Mononuclear cell (primary cell): Measurements from ENCODE around the gene C2orf42. TPM values are rescaled to one million over a fixed set of nuclear protein-coding genes. Genes with fewer than 3 reads are reported as not detected.
"Not testable (repeated sequence)": the region's sequence is repeated elsewhere in the genome, so short reads cannot be mapped to it uniquely, and the experiment has no call there.

Experiments used
- H3K27me3 ChIP-seq: 2 replicates; pipeline ENCODE4 v1.6.0; 2011; ENCODE audit warnings: low read length, control low read depth; ENCODE audit not compliant: insufficient read depth
- H3K4me1 ChIP-seq: 2 replicates; pipeline ENCODE4 v1.5.1; 2011; ENCODE audit warnings: mild to moderate bottlenecking, low read length, control low read depth; ENCODE audit not compliant: insufficient read depth
- H3K4me3 ChIP-seq: 2 replicates; pipeline ENCODE4 v1.5.1; 2011; ENCODE audit warnings: mild to moderate bottlenecking, low read length, moderate library complexity
- H3K9me3 ChIP-seq: 2 replicates; pipeline ENCODE4 v1.5.1; 2011; ENCODE audit warnings: low read depth, mild to moderate bottlenecking, control low read depth, low read length
- total RNA-seq: library from RNA; depleted of rRNA; stranded (reverse); fragments of >200 nt; gene quantifications from one replicate; pipeline ENCODE4 v1.2.3, GENCODE V29; 2012

C2orf42 gene
- total RNA-seq, 1 donor: 19.6 TPM

- H3K27me3 ChIP-seq: no peaks in the 10 kb centered on the region
- peaks cover 11% of the 10 kb centered on the region for H3K4me1 ChIP-seq
- H3K9me3 ChIP-seq: no peaks in the 10 kb centered on the region
- no peak overlapping the region for H3K4me3 ChIP-seq
These were observed 1.7 kb upstream of the C2orf42 start for GRCh38 chr2:70192516-70192915.

- Histone ChIP-seq H3K4me1 (peaks cover 11% of the 10 kb centered on the region), H3K9me3 (no peaks in the 10 kb centered on the region), H3K4me3 (no peak overlapping the region), H3K27me3 (no peaks in the 10 kb centered on the region)
These were observed 471 bp upstream of the C2orf42 start for GRCh38 chr2:70191244-70191735.

- Histone ChIP-seq H3K4me3 (no peak overlapping the region), H3K4me1 (peaks cover 11% of the 10 kb centered on the region), H3K27me3 (no peaks in the 10 kb centered on the region), H3K9me3 (no peaks in the 10 kb centered on the region)
These were observed 2.4 kb downstream of the C2orf42 start for GRCh38 chr2:70188460-70188859.

- H3K27me3 ChIP-seq, H3K9me3 ChIP-seq, H3K4me3 ChIP-seq: not testable (repeated sequence)
- H3K4me1 ChIP-seq: peaks cover 11% of the 10 kb centered on the region
These were observed 3.6 kb downstream of the C2orf42 start for GRCh38 chr2:70187170-70187569.

GRCh38 chr2:70182689-70183088 lies 8.1 kb downstream of the C2orf42 start:
- H3K9me3 ChIP-seq: no peaks in the 10 kb centered on the region
- H3K4me1 ChIP-seq: peaks cover 6% of the 10 kb centered on the region
- no peaks in the 10 kb centered on the region for H3K27me3 ChIP-seq
- H3K4me3 ChIP-seq: no peak overlapping the region

- Histone ChIP-seq H3K4me1 (peaks cover 6% of the 10 kb centered on the region), H3K27me3 (no peaks in the 10 kb centered on the region), H3K4me3 (no peak overlapping the region), H3K9me3 (no peaks in the 10 kb centered on the region)
These were observed 9.4 kb downstream of the C2orf42 start for GRCh38 chr2:70181363-70181956.

- H3K4me1 ChIP-seq: no peaks in the 10 kb centered on the region
- no peaks in the 10 kb centered on the region for H3K9me3 ChIP-seq
- H3K4me3 ChIP-seq: no peak overlapping the region
- no peaks in the 10 kb centered on the region for H3K27me3 ChIP-seq
These were observed 17.3 kb downstream of the C2orf42 start for GRCh38 chr2:70173520-70173919.

- H3K9me3 ChIP-seq, H3K27me3 ChIP-seq, H3K4me3 ChIP-seq, H3K4me1 ChIP-seq: not testable (repeated sequence)
These were observed 21.1 kb downstream of the C2orf42 start for GRCh38 chr2:70169654-70170245.

GRCh38 chr2:70161069-70161534 lies 29.7 kb downstream of the C2orf42 start:
- H3K4me1 ChIP-seq: no peaks in the 10 kb centered on the region
- no peaks in the 10 kb centered on the region for H3K27me3 ChIP-seq
- no peaks in the 10 kb centered on the region for H3K9me3 ChIP-seq
- no peak overlapping the region for H3K4me3 ChIP-seq

GRCh38 chr2:70160545-70160944 lies 30.3 kb downstream of the C2orf42 start:
- Histone ChIP-seq H3K4me3 (no peak overlapping the region), H3K9me3 (no peaks in the 10 kb centered on the region), H3K4me1 (no peaks in the 10 kb centered on the region), H3K27me3 (no peaks in the 10 kb centered on the region)

GRCh38 chr2:70149130-70149686 lies 41.6 kb downstream of the C2orf42 start:
- H3K4me3 ChIP-seq, H3K9me3 ChIP-seq, H3K4me1 ChIP-seq, H3K27me3 ChIP-seq: not testable (repeated sequence)

GRCh38 chr2:70148211-70148760 lies 42.5 kb downstream of the C2orf42 start:
- H3K4me1 ChIP-seq, H3K9me3 ChIP-seq, H3K4me3 ChIP-seq, H3K27me3 ChIP-seq: not testable (repeated sequence)

GRCh38 chr2:70145851-70146739 lies 44.7 kb downstream of the C2orf42 start:
- Histone ChIP-seq H3K9me3 (no peaks in the 10 kb centered on the region), H3K4me3 (no peak overlapping the region), H3K27me3 (no peaks in the 10 kb centered on the region), H3K4me1 (peaks cover 18% of the 10 kb centered on the region)

GRCh38 chr2:70145144-70145490 lies 45.7 kb downstream of the C2orf42 start:
- no peak overlapping the region for H3K4me3 ChIP-seq
- H3K27me3 ChIP-seq: no peaks in the 10 kb centered on the region
- no peaks in the 10 kb centered on the region for H3K9me3 ChIP-seq
- H3K4me1 ChIP-seq: peaks cover 28% of the 10 kb centered on the region
